SKM-1 (cell line): ENCODE measurements around the gene DYNLT4.
"Not testable (repeated sequence)": the region's sequence is repeated elsewhere in the genome, so short reads cannot be mapped to it uniquely, and the experiment has no call there.

Experiments used
- DNase-seq: peaks from one replicate; lab custom pipeline; 2025; ENCODE audit not compliant: unreplicated experiment; lab: John Stamatoyannopoulos, UW

The DYNLT4 gene

GRCh38 chr1:44766421-44766820 lies 40.7 kb downstream of the DYNLT4 start:
- not testable (repeated sequence) for DNase-seq

GRCh38 chr1:44760876-44761275 lies 46.3 kb downstream of the DYNLT4 start:
- no peak for DNase-seq

- DNase-seq, result no peak
Measured at GRCh38 chr1:44759077-44759476, 48.1 kb downstream of the DYNLT4 start.

- DNase-seq, result no peak
Measured at GRCh38 chr1:44757420-44757819, 49.7 kb downstream of the DYNLT4 start.
